Mesothelial cell of epicardium (in vitro differentiated cells): ENCODE results near the gene JOSD2. TPM values are rescaled to one million over a fixed set of nuclear protein-coding genes. Genes with fewer than 3 reads are reported as not detected.
"Not testable (repeated sequence)": the region's sequence is repeated elsewhere in the genome, so short reads cannot be mapped to it uniquely, and the experiment has no call there.

Source experiments
- DNase-seq, 2 experiments: peaks; one replicate each; pipeline ENCODE4 v3.0.0; 2021; ENCODE audit warnings: low spot score in 2 of 2; ENCODE audit not compliant: unreplicated experiment in 2 of 2
- H3K27ac Mint-ChIP-seq: 2 replicates; pipeline ENCODE4 v1.8.0; 2021; ENCODE audit warnings: mixed read lengths
- H3K27me3 Mint-ChIP-seq: 2 replicates; pipeline ENCODE4 v1.8.0; 2021; ENCODE audit warnings: low read depth, mixed read lengths
- H3K36me3 Mint-ChIP-seq: 2 replicates; pipeline ENCODE4 v1.8.0; 2021; ENCODE audit warnings: mixed read lengths
- H3K4me1 Mint-ChIP-seq: 2 replicates; pipeline ENCODE4 v1.8.0; 2021; ENCODE audit warnings: mixed read lengths
- H3K4me3 Mint-ChIP-seq: 2 replicates; pipeline ENCODE4 v1.8.0; 2021; ENCODE audit warnings: mild to moderate bottlenecking, moderate library complexity, mixed read lengths
- H3K9me3 Mint-ChIP-seq: 2 replicates; pipeline ENCODE4 v1.8.0; 2021; ENCODE audit warnings: mixed read lengths
- total RNA-seq: library from RNA; stranded (reverse); gene quantifications from 3 replicates; pipeline ENCODE4 v1.2.1, GENCODE V29; 2021
- TF ChIP-seq, protein P1 (sequence below): fragments of 200-600 bp; sonication (generic); IDR thresholded peaks from one replicate; pipeline ENCODE4 v1.5.0; 2021; ENCODE audit warnings: antibody characterized with exemption; ENCODE audit not compliant: unreplicated experiment

The JOSD2 gene
- total RNA-seq, 1 donor from 2014 or later: 17.5 TPM

DNA sequence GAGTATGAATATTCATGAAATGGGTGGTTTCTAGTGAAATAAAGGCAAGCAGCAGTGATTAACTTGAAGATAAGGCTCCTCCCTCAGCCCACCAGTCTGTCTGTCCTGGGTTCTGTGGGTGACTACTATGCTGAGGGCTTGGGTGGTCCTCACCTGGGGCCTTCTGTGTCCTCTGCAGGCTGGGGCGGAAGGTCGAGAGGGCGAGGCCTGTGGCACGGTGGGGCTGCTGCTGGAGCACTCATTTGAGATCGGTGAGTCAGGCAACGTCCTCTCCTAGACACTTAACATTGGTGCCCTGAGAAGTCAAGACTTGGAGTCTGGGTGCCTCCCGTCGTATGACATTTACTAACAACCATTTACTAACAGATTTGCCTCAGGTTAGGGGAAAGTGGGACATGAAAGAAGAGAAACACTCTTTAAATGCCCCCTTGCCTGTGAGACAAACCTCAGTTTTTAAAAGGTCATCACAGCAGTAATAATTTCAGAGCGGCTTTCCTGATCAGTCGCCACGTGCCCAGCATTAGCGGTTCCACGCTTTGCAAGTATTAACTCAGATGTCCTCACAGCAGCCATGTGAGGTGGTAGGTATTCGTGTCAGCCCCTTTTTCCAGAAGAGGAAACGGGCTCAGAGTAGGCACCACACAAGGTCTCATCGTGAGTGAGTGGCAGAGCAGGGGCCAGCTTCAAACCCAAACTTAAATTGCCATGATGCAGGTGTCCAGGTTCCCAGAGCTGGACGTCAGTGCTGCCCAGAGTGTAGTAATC, 33.1 kb downstream of the JOSD2 start:
- peak overlapping the region; percentile 26 for H3K27ac Mint-ChIP-seq
- TF ChIP-seq, protein P1, sequence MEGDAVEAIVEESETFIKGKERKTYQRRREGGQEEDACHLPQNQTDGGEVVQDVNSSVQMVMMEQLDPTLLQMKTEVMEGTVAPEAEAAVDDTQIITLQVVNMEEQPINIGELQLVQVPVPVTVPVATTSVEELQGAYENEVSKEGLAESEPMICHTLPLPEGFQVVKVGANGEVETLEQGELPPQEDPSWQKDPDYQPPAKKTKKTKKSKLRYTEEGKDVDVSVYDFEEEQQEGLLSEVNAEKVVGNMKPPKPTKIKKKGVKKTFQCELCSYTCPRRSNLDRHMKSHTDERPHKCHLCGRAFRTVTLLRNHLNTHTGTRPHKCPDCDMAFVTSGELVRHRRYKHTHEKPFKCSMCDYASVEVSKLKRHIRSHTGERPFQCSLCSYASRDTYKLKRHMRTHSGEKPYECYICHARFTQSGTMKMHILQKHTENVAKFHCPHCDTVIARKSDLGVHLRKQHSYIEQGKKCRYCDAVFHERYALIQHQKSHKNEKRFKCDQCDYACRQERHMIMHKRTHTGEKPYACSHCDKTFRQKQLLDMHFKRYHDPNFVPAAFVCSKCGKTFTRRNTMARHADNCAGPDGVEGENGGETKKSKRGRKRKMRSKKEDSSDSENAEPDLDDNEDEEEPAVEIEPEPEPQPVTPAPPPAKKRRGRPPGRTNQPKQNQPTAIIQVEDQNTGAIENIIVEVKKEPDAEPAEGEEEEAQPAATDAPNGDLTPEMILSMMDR: no peak
- H3K9me3 Mint-ChIP-seq: peaks cover 6% of the 10 kb centered on the region
- no peaks in the 10 kb centered on the region for H3K27me3 Mint-ChIP-seq
- peaks cover 16% of the 10 kb centered on the region for H3K4me1 Mint-ChIP-seq
- DNase-seq: no peak
- peaks cover 23% of the 10 kb centered on the region for H3K36me3 Mint-ChIP-seq
- peak overlapping the region; percentile 91 for H3K4me3 Mint-ChIP-seq

DNA sequence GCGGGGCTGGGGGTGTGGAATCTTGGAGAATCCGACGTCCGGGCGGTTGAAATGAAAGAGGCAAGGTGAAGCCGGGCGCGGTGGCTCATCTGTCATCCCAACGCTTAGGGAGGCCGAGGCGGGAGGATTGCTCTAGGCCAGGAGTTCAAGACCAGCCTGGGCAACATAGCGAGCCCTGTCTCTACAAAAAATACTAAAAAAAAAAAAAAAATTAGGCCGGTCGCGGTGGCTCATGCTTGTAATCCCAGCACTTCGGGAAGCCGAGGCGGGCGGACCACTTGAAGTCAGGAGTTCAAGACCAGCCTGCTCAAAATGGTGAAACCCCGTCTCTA, 34.1 kb downstream of the JOSD2 start:
- Mint-ChIP-seq H3K27ac (peak overlapping the region; percentile 97), H3K4me1 (peaks cover 16% of the 10 kb centered on the region), H3K27me3 (no peaks in the 10 kb centered on the region), H3K4me3 (peak overlapping the region; percentile 91), H3K9me3 (peaks cover 6% of the 10 kb centered on the region), H3K36me3 (peaks cover 23% of the 10 kb centered on the region)
- TF ChIP-seq, protein P1: no peak
- no peak for DNase-seq

DNA sequence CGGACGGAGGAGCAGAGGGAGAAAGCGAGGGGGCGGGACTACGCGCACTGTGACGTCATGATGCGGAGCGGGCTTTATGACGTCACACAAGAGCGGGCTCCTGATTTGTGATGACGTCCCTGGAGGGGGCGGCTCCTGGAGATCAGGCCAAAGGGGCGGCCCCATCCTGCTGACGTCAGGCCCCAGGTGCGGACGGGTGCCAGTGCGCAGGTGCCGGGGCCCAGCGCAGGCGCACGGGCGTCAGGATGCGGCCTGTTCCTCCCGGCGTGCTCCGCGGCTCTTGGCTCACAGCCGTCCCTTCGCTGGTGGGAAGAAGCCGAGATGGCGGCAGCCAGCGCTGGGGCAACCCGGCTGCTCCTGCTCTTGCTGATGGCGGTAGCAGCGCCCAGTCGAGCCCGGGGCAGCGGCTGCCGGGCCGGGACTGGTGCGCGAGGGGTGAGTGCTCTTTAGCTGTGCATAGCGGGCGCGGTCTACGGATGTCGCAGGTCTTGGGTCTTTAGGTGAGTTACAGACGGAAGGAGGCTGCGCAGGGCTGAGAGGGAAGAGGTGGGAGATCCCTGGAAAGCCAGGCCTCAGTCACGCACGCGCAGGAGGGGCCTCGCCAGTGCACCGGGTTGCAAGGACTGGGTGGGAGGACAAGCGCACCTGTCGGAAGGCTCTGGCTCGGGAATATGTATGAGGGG, 34.6 kb downstream of the JOSD2 start, which contains the start of the genes EMC10 and GARIN5A:
Gene EMC10, plus strand, starts transcription at position 284 of the 683 bp plus-strand sequence. Its CDS starts 38 bp downstream, at position 322.
Gene GARIN5A, minus strand, starts transcription at position 625 of the 683 bp plus-strand sequence. Its CDS starts 460 bp downstream, at position 165.
- peak within 1 kb of the TSS; percentile 97 for H3K27ac Mint-ChIP-seq
- TF ChIP-seq, protein P1: no peak
- H3K9me3 Mint-ChIP-seq: peaks cover 6% of the 10 kb centered on the region
- peak; percentile 92 to 97 for DNase-seq
- H3K27me3 Mint-ChIP-seq: no peaks in the 10 kb centered on the region
- H3K4me1 Mint-ChIP-seq: peaks cover 16% of the 10 kb centered on the region
- H3K4me3 Mint-ChIP-seq: peak within 1 kb of the TSS; percentile 91
- H3K36me3 Mint-ChIP-seq: peaks cover 23% of the 10 kb centered on the region

DNA sequence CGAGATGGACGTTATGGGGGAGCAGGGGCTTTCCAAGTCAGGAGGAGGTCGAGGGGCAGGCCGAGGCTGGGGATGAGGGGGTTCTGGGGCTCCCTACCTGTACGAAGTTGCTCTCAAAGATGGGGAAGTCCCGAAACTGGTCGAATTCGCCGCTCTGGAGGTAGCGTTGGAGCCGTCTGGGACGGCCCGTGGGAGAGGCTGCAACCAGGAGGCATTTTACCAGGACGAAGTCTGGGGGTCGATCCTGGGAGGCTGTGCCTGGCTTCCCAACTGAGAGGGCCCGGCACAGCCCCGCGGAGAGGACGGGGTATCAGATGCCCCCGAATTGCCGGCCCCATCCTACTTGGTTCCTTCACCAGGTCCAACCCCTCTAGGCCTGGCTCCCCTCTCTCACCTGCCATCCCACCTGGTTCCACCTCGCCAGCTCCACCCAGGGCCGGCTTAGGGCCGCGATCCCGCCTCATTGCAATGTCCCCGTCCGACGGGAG, 35.2 kb downstream of the JOSD2 start:
- Mint-ChIP-seq H3K27ac (peak overlapping the region; percentile 97), H3K36me3 (peaks cover 20% of the 10 kb centered on the region), H3K4me3 (peak overlapping the region; percentile 91), H3K9me3 (peaks cover 6% of the 10 kb centered on the region), H3K27me3 (no peaks in the 10 kb centered on the region), H3K4me1 (peaks cover 16% of the 10 kb centered on the region)
- TF ChIP-seq, protein P1: no peak
- DNase-seq: no peak

DNA sequence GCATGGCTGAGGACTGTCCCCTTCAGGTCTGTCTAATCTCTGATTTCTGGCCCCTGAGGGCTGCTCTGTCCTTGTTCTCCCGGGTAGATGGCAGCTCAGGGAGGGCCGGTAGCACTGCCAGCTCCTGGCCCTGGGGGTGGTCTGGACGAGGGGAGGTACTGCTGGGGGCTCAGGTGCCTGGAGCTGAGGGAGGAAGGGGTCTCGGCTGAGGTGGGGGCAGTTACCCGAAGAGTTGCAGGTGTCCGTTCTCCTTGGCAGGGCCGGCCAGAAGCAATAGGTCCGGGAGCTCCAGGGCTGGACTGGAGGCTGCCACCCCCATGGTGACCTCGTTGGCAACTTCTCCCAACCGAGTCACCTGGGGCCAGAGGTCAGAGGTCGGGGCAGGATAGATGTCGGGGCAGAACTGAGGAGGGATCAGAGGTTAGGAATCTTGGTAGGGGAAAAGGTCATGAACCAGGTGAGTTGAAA, 35.9 kb downstream of the JOSD2 start:
- Mint-ChIP-seq H3K9me3 (peaks cover 6% of the 10 kb centered on the region), H3K4me1 (peaks cover 16% of the 10 kb centered on the region), H3K27ac (peak overlapping the region; percentile 79), H3K27me3 (no peaks in the 10 kb centered on the region), H3K36me3 (peaks cover 20% of the 10 kb centered on the region), H3K4me3 (peak overlapping the region; percentile 91)
- TF ChIP-seq, protein P1: no peak
- DNase-seq: no peak

DNA sequence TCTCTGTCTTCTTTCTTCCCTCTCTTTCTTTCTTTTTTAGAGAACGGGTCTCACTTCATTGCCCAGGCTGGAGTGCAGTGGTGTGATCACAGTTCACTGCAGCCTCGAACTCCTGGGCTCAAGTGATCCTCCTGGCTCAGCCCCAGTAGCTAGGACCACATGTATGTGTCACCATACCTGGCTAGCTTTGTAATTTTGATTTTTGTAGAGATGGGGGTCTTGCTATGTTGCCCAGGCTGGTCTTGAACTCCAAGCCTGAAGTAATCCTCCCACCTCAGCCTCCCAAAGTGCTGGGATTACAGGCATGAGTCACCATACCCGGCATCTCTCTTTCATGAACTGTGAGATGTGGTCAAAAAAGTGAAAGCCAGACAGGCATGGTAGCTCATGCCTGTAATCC, 37.7 kb downstream of the JOSD2 start:
- not testable (repeated sequence) for H3K27ac Mint-ChIP-seq, DNase-seq, H3K4me3 Mint-ChIP-seq, H3K27me3 Mint-ChIP-seq, H3K9me3 Mint-ChIP-seq
- peaks cover 16% of the 10 kb centered on the region for H3K4me1 Mint-ChIP-seq
- H3K36me3 Mint-ChIP-seq: peaks cover 16% of the 10 kb centered on the region
